Trophoblast cell (in vitro differentiated cells and primary cell): Measurements from ENCODE around the gene ZAP70.

Source experiments
- DNase-seq, 2 donors: peaks; one replicate each; pipeline ENCODE4 v3.0.0-alpha.2; 2016
- H2AFZ ChIP-seq: 2 replicates; pipeline ENCODE4 v1.6.1; 2013; ENCODE audit warnings: low read length, moderate library complexity, mild to moderate bottlenecking; ENCODE audit not compliant: insufficient read depth, poor library complexity
- H2AK5ac ChIP-seq: 2 replicates; pipeline ENCODE4 v1.6.1; 2013; ENCODE audit warnings: mild to moderate bottlenecking, low read length
- H2BK120ac ChIP-seq: 2 replicates; pipeline ENCODE4 v1.6.1; 2013; ENCODE audit warnings: low read length, mild to moderate bottlenecking, moderate library complexity; ENCODE audit not compliant: insufficient read depth, poor library complexity
- H2BK12ac ChIP-seq: 2 replicates; pipeline ENCODE4 v1.6.1; 2013; ENCODE audit warnings: mild to moderate bottlenecking, low read length, moderate library complexity
- H2BK5ac ChIP-seq: 2 replicates; pipeline ENCODE4 v1.6.1; 2013; ENCODE audit warnings: low read length, low read depth, moderate library complexity, mild to moderate bottlenecking; ENCODE audit not compliant: poor library complexity
- H3K14ac ChIP-seq: 2 replicates; pipeline ENCODE4 v1.6.1; 2013; ENCODE audit warnings: mild to moderate bottlenecking, low read length
- H3K18ac ChIP-seq: 2 replicates; pipeline ENCODE4 v1.6.1; 2013; ENCODE audit warnings: mild to moderate bottlenecking, low read length
- H3K23ac ChIP-seq: 2 replicates; pipeline ENCODE4 v1.6.1; 2013; ENCODE audit warnings: low read length
- H3K27ac ChIP-seq: 2 replicates; pipeline ENCODE4 v1.5.1; 2013; ENCODE audit warnings: low read depth, mild to moderate bottlenecking, inconsistent platforms, low read length, moderate library complexity
- H3K27me3 ChIP-seq: 2 replicates; pipeline ENCODE4 v1.6.1; 2013; ENCODE audit warnings: inconsistent platforms, mild to moderate bottlenecking, low read length, moderate library complexity; ENCODE audit not compliant: insufficient read depth
- H3K36me3 ChIP-seq, 2 experiments: 1 replicate in 1 of 2; 2 replicates in 1 of 2; pipeline ENCODE4 v1.6.1; 2013; ENCODE audit warnings: low read length in 2 of 2, mild to moderate bottlenecking in 2 of 2, moderate library complexity in 1 of 2; ENCODE audit not compliant: insufficient read depth in 2 of 2, control insufficient read depth in 1 of 2
- H3K4ac ChIP-seq: 2 replicates; pipeline ENCODE4 v1.6.1; 2013; ENCODE audit warnings: low read depth, mild to moderate bottlenecking, low read length, moderate library complexity
- H3K4me1 ChIP-seq, 2 experiments: 1 replicate in 1 of 2; 2 replicates in 1 of 2; pipeline ENCODE4 v1.6.1; 2013; ENCODE audit warnings: low read length in 2 of 2, mild to moderate bottlenecking in 2 of 2, moderate library complexity in 1 of 2; ENCODE audit not compliant: insufficient read depth in 2 of 2, control insufficient read depth in 1 of 2
- H3K4me2 ChIP-seq: 2 replicates; pipeline ENCODE4 v1.6.1; 2013; ENCODE audit warnings: inconsistent platforms, mild to moderate bottlenecking, low read length, moderate library complexity
- H3K4me3 ChIP-seq: 2 replicates; pipeline ENCODE4 v1.5.1; 2013; ENCODE audit warnings: mild to moderate bottlenecking, low read depth, low read length, inconsistent platforms
- H3K79me1 ChIP-seq: one replicate; pipeline ENCODE4 v1.6.1; 2013; ENCODE audit warnings: low read length
- H3K79me2 ChIP-seq: 2 replicates; pipeline ENCODE4 v1.6.1; 2013; ENCODE audit warnings: low read length, mild to moderate bottlenecking; ENCODE audit not compliant: control insufficient read depth, insufficient read depth, poor library complexity
- H3K9ac ChIP-seq: 2 replicates; pipeline ENCODE4 v1.6.1; 2013; ENCODE audit warnings: mild to moderate bottlenecking, low read length
- H3K9me3 ChIP-seq: 2 replicates; pipeline ENCODE4 v1.6.1; 2013; ENCODE audit warnings: low read depth, mild to moderate bottlenecking, control low read depth, inconsistent platforms, low read length; ENCODE audit not compliant: insufficient read depth
- H4K12ac ChIP-seq: 2 replicates; pipeline ENCODE4 v1.6.1; 2013; ENCODE audit warnings: low read depth, mild to moderate bottlenecking, low read length, moderate library complexity
- H4K8ac ChIP-seq: 2 replicates; pipeline ENCODE4 v1.6.1; 2013; ENCODE audit warnings: low read depth, mild to moderate bottlenecking, low read length, moderate library complexity
- H4K91ac ChIP-seq: one replicate; pipeline ENCODE4 v1.6.1; 2013; ENCODE audit warnings: low read depth, mild to moderate bottlenecking, low read length, moderate library complexity
- WGBS: extraction: QIAGEN DNeasy Blood & Tissue Kit; methylation state at CpG from one replicate; pipeline ENCODE4 v1.1.7; 2013; ENCODE audit warnings: missing lambda C conversion rate; ENCODE audit not compliant: insufficient read length, insufficient coverage; ENCODE audit errors: extremely low coverage; 5-methylcytosine and 5-hydroxymethylcytosine counted together

Gene ZAP70

GRCh38 chr2:97718051-97718882, 4.9 kb downstream of the ZAP70 start:
- Histone ChIP-seq H2BK5ac (no peak overlapping the region), H3K79me1 (peaks cover 11% of the 10 kb centered on the region), H3K4me1 (peaks cover 18 to 26% of the 10 kb centered on the region in 2 experiments), H3K4me2 (no peak overlapping the region), H4K12ac (no peak overlapping the region), H3K14ac (no peak overlapping the region), H4K8ac (no peak overlapping the region), H2AFZ (no peak overlapping the region), H3K27me3 (no peaks in the 10 kb centered on the region), H3K23ac (no peak overlapping the region), H4K91ac (no peak overlapping the region), H2BK120ac (no peak overlapping the region), H3K9ac (no peak overlapping the region), H3K79me2 (no peaks in the 10 kb centered on the region), H3K4me3 (no peak overlapping the region), H3K27ac (no peak overlapping the region), H2AK5ac (no peak overlapping the region), H3K4ac (no peak overlapping the region), H3K9me3 (no peaks in the 10 kb centered on the region), H3K18ac (no peak overlapping the region), H2BK12ac (no peak overlapping the region), H3K36me3 (no peaks in the 10 kb centered on the region)
- no CpG with 5 or more reads among the region's 21 CpGs for WGBS
- no peak for DNase-seq

- no peak overlapping the region for H2BK12ac ChIP-seq
- H3K79me2 ChIP-seq: no peaks in the 10 kb centered on the region
- peaks cover 6% of the 10 kb centered on the region for H3K79me1 ChIP-seq
- no peak for DNase-seq
- no peaks in the 10 kb centered on the region for H3K27me3 ChIP-seq
- no peaks in the 10 kb centered on the region for H3K36me3 ChIP-seq
- H3K18ac ChIP-seq: no peak overlapping the region
- no peak overlapping the region for H3K4ac ChIP-seq
- no peaks in the 10 kb centered on the region for H3K9me3 ChIP-seq
- H2BK5ac ChIP-seq: no peak overlapping the region
- H2AK5ac ChIP-seq: no peak overlapping the region
- H4K91ac ChIP-seq: no peak overlapping the region
- H3K4me3 ChIP-seq: no peak overlapping the region
- peaks cover 18 to 20% of the 10 kb centered on the region in 2 experiments for H3K4me1 ChIP-seq
- no peak overlapping the region for H3K27ac ChIP-seq
- no peak overlapping the region for H3K4me2 ChIP-seq
- no peak overlapping the region for H3K23ac ChIP-seq
- no peak overlapping the region for H3K14ac ChIP-seq
- no CpG with 5 or more reads among the region's 3 CpGs for WGBS
- no peak overlapping the region for H3K9ac ChIP-seq
- H2AFZ ChIP-seq: no peak overlapping the region
- no peak overlapping the region for H2BK120ac ChIP-seq
- no peak overlapping the region for H4K12ac ChIP-seq
- H4K8ac ChIP-seq: no peak overlapping the region
Observed at GRCh38 chr2:97718942-97719341, 5.6 kb downstream of the ZAP70 start.

DNA sequence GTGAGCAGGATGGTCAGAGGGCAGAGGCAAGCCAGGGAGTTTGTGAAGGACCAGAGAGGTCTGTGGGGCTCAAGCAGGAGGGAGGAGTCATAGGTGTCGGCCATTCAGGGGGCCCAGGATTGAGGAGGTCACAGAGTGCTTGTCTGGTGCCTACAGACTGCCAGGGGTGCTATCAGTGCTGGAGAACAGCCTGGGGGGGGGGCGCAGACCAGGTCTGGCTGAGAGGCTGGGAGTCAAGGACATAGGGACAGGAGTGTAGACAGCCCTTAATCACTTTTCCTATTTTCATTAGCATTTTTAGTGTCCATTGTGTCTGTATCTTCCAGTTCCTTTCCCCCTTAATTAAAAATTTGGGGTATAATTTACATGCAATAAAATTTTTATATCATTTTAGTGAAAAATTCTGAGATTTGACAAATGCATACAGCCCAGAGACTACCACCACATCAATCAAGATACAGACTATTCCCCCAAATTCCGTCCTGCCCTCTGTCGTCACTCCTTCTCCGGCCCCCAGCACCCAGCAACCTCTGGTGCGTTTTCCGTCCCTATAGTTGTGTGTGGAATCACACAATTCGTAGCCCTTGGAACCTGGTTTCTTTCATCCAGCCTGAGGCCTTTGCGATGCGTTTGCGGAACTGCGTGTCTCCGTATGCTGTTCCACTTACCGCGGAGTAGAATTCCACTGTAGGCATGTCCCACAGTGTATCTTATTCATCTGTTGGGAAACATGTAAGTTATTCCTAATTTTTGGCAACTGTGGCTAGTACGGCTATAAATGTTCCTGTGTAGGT, 6.2 kb downstream of the ZAP70 start:
- no peak overlapping the region for H2BK5ac ChIP-seq

GRCh38 chr2:97720746-97721145, 7.4 kb downstream of the ZAP70 start:
- Histone ChIP-seq H2BK12ac (no peak overlapping the region), H3K79me1 (peaks cover 2% of the 10 kb centered on the region), H3K27ac (no peak overlapping the region), H3K18ac (no peak overlapping the region), H3K9me3 (no peaks in the 10 kb centered on the region), H4K8ac (no peak overlapping the region), H2AFZ (no peak overlapping the region), H3K23ac (no peak overlapping the region), H3K27me3 (no peaks in the 10 kb centered on the region), H3K9ac (no peak overlapping the region), H3K4me3 (no peak overlapping the region), H2BK120ac (no peak overlapping the region), H3K36me3 (no peaks in the 10 kb centered on the region), H2BK5ac (no peak overlapping the region), H3K4ac (no peak overlapping the region), H2AK5ac (no peak overlapping the region), H3K4me2 (no peak overlapping the region), H3K79me2 (no peaks in the 10 kb centered on the region), H3K14ac (no peak overlapping the region), H3K4me1 (peaks cover 5 to 7% of the 10 kb centered on the region in 2 experiments), H4K91ac (no peak overlapping the region), H4K12ac (no peak overlapping the region)
- no CpG with 5 or more reads among the region's 2 CpGs for WGBS
- no peak for DNase-seq

More for the DNA sequence above, 6.2 kb downstream of the ZAP70 start:
- Histone ChIP-seq H3K79me1 (peaks cover 3% of the 10 kb centered on the region), H3K14ac (no peak overlapping the region), H3K4me3 (no peak overlapping the region), H4K12ac (no peak overlapping the region), H4K91ac (no peak overlapping the region), H2BK12ac (peak overlapping the region; percentile 59), H4K8ac (no peak overlapping the region), H2AK5ac (no peak overlapping the region), H3K27ac (no peak overlapping the region), H3K36me3 (no peaks in the 10 kb centered on the region), H3K79me2 (no peaks in the 10 kb centered on the region), H3K27me3 (no peaks in the 10 kb centered on the region), H2BK120ac (no peak overlapping the region), H2AFZ (no peak overlapping the region), H3K4me1 (peaks cover 15% of the 10 kb centered on the region in 2 experiments), H3K9me3 (no peaks in the 10 kb centered on the region), H3K4ac (no peak overlapping the region), H3K9ac (no peak overlapping the region), H3K4me2 (no peak overlapping the region), H3K23ac (no peak overlapping the region), H3K18ac (no peak overlapping the region)
- no CpG with 5 or more reads among the region's 16 CpGs for WGBS
- DNase-seq: no peak
